ENCODE results near the gene STPG2.

Gene STPG2

DNA sequence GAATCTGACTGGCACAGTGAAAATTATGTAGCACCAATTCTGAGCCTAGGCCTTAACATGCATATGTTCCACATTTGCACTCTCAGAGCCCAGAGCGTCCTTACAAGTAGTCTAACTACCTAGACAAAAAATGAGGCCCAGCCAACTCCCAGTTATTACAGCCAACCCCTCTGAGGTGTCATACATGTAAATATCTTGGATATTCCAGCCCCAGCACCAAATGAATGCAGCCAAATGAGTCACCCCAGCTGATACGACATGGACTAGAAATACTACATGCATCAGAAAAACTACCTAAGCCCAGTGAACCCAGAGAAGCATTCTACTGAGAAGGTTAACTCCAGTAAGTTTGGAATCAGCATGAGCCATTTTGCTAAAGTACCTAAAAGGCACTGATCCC lies 145.1 kb downstream of the STPG2 start:
- TF ChIP-seq, protein P1, sequence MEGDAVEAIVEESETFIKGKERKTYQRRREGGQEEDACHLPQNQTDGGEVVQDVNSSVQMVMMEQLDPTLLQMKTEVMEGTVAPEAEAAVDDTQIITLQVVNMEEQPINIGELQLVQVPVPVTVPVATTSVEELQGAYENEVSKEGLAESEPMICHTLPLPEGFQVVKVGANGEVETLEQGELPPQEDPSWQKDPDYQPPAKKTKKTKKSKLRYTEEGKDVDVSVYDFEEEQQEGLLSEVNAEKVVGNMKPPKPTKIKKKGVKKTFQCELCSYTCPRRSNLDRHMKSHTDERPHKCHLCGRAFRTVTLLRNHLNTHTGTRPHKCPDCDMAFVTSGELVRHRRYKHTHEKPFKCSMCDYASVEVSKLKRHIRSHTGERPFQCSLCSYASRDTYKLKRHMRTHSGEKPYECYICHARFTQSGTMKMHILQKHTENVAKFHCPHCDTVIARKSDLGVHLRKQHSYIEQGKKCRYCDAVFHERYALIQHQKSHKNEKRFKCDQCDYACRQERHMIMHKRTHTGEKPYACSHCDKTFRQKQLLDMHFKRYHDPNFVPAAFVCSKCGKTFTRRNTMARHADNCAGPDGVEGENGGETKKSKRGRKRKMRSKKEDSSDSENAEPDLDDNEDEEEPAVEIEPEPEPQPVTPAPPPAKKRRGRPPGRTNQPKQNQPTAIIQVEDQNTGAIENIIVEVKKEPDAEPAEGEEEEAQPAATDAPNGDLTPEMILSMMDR (IDR thresholded peaks at IDR 0.05; ENCODE audit: borderline replicate concordance, insufficient read depth, low read depth, low read length), result no peak
- H3K4me3 ChIP-seq (ENCODE audit: low read depth, low read length), result no peak overlapping the region

DNA sequence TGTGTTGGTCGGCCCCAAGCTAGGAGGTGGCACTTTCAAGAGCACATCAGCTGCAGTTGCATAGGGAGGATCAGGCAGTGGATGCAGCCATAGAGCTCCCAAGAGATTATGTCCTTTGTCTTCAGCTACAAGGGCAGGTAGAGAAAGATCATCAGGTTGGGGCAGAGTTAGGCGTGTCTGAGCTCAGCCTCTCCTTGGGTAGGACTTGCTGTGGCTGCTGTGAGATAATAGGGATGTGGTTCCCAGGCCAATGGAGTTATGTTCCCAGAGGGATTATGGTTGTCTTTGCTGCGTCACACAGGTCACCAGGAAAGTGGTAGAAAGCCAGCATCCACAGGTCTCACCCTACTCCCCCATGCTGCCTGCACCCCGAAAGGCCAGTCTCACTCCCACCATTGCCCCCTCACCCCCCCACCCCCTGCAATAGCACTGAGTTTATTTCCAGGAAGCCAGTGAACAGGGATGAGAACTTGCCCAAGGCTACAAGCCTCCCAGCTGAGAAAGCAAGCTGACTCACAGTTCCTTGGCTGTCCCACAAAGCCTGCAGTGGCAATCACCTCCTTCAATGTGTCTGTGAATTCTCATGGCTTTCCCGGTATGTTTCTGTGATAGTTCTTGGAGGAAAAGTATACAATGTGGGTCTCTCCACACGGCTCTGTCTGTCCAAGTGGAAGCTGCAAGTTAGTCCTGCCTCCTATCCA lies 148.4 kb downstream of the STPG2 start:
- H3K4me3 ChIP-seq (ENCODE audit: low read depth, low read length), result no peak overlapping the region
- TF ChIP-seq, protein P1 (IDR thresholded peaks at IDR 0.05; ENCODE audit: borderline replicate concordance, insufficient read depth, low read depth, low read length), result no peak

DNA sequence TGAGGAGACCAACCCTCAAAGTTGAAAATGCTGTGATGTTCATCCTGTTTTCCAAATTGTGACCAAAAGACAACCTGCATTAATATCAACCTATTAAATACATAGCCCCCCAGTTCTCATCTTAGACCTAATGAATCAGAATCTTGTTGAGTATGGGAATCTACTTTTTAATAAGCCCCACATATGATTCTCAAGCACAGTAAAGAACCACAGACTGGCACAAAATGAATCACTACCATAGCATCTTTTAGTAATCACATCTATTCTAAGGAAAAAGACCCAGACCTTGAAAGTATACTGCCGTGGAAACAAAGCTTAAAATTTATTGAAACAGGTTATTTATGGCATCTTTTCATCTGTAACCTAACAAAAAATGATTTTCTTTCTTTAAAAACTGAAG lies 152.9 kb downstream of the STPG2 start:
- no peak overlapping the region for H3K4me3 ChIP-seq (ENCODE audit: low read depth, low read length)
- TF ChIP-seq, protein P1 (IDR thresholded peaks at IDR 0.05; ENCODE audit: borderline replicate concordance, insufficient read depth, low read depth, low read length), result no peak

DNA sequence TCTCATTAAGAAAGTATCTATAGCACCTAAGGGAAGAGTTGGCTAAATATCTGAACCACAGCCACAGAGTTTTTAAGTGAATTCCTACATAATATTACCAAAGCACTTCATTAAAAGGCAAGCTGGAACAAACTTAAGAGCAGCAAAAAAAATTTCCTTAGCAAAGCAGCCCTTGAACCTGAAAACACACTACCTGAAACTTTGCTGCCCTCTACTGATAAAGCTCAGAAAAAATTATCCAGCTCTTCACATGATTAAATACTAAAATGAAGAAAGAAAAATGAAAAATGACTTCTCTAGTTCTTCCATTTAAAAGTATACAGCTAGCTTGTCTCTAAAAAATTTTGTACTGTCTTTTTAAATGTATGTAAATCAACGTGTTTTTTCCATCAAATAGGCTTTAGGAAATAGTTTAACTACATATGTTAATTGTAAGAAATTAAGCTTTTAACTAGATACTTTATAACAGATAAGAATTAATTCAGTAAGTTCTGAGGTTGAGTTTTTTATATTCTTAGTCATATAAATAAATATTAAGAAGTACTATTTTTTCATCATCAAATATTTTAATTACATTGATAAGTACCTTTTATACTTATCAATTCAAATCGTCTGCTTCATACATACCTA lies 156.1 kb downstream of the STPG2 start:
- H3K4me3 ChIP-seq (ENCODE audit: low read depth, low read length), result no peak overlapping the region
- TF ChIP-seq, protein P1 (IDR thresholded peaks at IDR 0.05; ENCODE audit: borderline replicate concordance, insufficient read depth, low read depth, low read length), result no peak

DNA sequence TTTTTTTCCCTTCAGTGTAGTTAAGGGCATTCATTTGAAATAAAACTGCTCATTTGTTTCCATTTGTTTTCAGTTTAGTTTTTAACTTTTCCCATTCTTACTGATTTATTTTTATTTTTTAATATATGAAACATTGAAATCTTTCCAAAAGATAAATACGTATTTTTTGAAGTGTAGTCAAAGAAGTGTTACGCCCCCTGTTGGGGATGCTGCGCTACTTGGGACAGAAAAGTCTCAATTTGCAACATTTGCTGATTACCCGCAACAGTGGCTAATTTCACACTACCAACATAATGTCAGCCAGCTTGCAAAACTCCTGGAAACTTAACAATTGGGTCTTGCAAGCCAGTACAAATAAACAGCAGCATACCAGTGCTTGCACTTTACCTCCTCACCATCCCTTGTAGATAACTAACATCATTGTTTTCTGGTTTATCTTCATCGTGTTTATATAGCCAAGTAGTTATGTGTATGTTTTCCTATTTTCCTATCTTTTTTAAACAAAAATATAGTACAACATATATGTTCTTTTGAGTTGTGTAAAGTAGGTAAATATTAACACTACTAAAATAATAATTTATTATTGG lies 158.6 kb downstream of the STPG2 start:
- TF ChIP-seq, protein P1 (IDR thresholded peaks at IDR 0.05; ENCODE audit: borderline replicate concordance, insufficient read depth, low read depth, low read length), result no peak
- no peak overlapping the region for H3K4me3 ChIP-seq (ENCODE audit: low read depth, low read length)

DNA sequence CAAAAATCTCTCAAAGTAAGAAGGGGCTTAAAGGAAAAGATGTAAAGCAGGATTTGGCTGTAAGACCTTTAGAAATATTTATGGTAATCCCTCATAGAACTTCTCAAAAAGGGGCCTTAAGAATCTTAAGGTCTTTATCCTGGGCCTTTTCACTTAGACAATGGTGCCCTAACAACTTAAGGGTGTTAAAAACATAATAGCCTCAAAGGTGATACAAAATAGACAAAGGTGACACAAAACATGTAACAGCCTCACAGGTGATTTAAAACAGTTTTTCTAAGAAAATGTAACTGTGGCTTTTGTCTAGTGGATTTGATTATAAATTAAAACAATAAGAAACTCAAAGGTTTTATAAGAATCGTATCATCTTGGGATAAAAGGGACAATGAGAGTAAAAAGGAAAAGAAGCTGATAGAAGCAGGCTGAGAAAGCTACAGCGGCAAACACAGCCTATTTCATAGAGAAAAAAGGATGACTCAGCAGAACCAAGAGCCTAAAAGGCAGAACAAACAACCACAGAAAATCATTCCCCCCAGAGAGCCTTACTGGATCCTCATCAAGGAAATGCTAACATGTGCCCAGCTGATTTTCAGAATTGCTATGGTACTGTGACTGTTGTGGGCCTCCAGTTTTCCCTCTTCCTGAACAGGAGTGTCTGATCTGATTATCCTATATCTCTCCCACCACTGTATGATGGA lies 164.3 kb downstream of the STPG2 start:
- TF ChIP-seq, protein P1 (IDR thresholded peaks at IDR 0.05; ENCODE audit: borderline replicate concordance, insufficient read depth, low read depth, low read length), result no peak
- no peak overlapping the region for H3K4me3 ChIP-seq (ENCODE audit: low read depth, low read length)
